ENCODE measurements around the gene GAPVD1.

- TF ChIP-seq TAF1 (IDR thresholded peaks at IDR 0.05; ENCODE audit: borderline replicate concordance, insufficient read depth, low read length) (no peak), REST (IDR thresholded peaks at IDR 0.05; ENCODE audit: insufficient read depth in 1 of 2, low read depth in 2 of 2, low read length in 2 of 2) (no peak), POLR2AphosphoS5 (IDR thresholded peaks at IDR 0.05; ENCODE audit: low read depth, low read length) (no peak), SIN3A (IDR thresholded peaks at IDR 0.05; ENCODE audit: borderline replicate concordance, insufficient read depth, low read length) (no peak)
These were observed 94.0 kb downstream of the GAPVD1 start for GRCh38 chr9:125355601-125356000.
